HepG2 (cell line): ENCODE data around the gene SPOP. TPM values are rescaled to one million over a fixed set of nuclear protein-coding genes. Genes with fewer than 3 reads are reported as not detected.

Experiments
- ETS1 ChIP-seq: sonication (generic); formaldehyde crosslinking; IDR thresholded peaks from 2 replicates; pipeline ENCODE4 v1.4.0; 2020; ENCODE audit warnings: missing genetic modification reagents
- GABPB1 ChIP-seq: IDR thresholded peaks from 2 replicates; pipeline ENCODE4 v1.6.1; 2016; ENCODE audit warnings: mild to moderate bottlenecking, missing genetic modification reagents, moderate library complexity, missing compliant biosample characterization
- HIC2 ChIP-seq: sonication (generic); formaldehyde crosslinking; IDR thresholded peaks from 2 replicates; pipeline ENCODE4 v1.9.0; 2022; ENCODE audit warnings: low read depth, missing genetic modification reagents
- HIVEP1 ChIP-seq: sonication (generic); formaldehyde crosslinking; IDR thresholded peaks from 2 replicates; pipeline ENCODE4 v1.4.0; 2020; ENCODE audit warnings: mild to moderate bottlenecking, missing genetic modification reagents
- HMG20B ChIP-seq: conservative IDR thresholded peaks from 2 replicates; pipeline ENCODE4 v1.6.1; 2016; ENCODE audit warnings: missing genetic modification reagents, missing compliant biosample characterization
- IKZF5 ChIP-seq: IDR thresholded peaks from 2 replicates; pipeline ENCODE4 v1.6.1; 2018; ENCODE audit warnings: missing genetic modification reagents, mild to moderate bottlenecking, missing compliant biosample characterization
- KAT2B ChIP-seq: fragments of 150-350 bp; IDR thresholded peaks from 2 replicates; pipeline ENCODE4 v1.6.1; 2014; ENCODE audit warnings: low read depth, low read length, borderline replicate concordance
- KDM4B ChIP-seq: sonication (generic); formaldehyde crosslinking; IDR thresholded peaks from 2 replicates; pipeline ENCODE4 v1.4.0; 2020; ENCODE audit warnings: missing genetic modification reagents
- KLF9 ChIP-seq: IDR thresholded peaks from 2 replicates; pipeline ENCODE4 v1.6.1; 2016; ENCODE audit warnings: low read depth
- MLXIP ChIP-seq: sonication (generic); formaldehyde crosslinking; IDR thresholded peaks from 2 replicates; pipeline ENCODE4 v1.9.0; 2021; ENCODE audit warnings: missing genetic modification reagents, borderline replicate concordance
- PHF5A ChIP-seq: IDR thresholded peaks from one replicate; pipeline ENCODE4 v1.6.1; 2018; ENCODE audit warnings: low read depth, missing genetic modification reagents; ENCODE audit not compliant: unreplicated experiment
- RBM22 ChIP-seq: fragments of 200-400 bp; formaldehyde crosslinking; optimal IDR thresholded peaks from 2 replicates; pipeline ENCODE3; 2017; ENCODE audit warnings: mild to moderate bottlenecking, low read length, moderate library complexity
- RBM39 ChIP-seq: fragments of 200-400 bp; formaldehyde crosslinking; IDR thresholded peaks from one replicate; pipeline ENCODE4 v1.6.1; 2018; ENCODE audit warnings: antibody characterized with exemption, mild to moderate bottlenecking, low read depth, low read length; ENCODE audit not compliant: poor library complexity, severe bottlenecking
- SMARCE1 ChIP-seq: fragments of 450-650 bp; IDR thresholded peaks from 2 replicates; pipeline ENCODE4 v1.6.1; 2017; ENCODE audit warnings: borderline replicate concordance
- SP140L ChIP-seq: sonication (generic); formaldehyde crosslinking; IDR thresholded peaks from 2 replicates; pipeline ENCODE4 v1.4.0; 2020; ENCODE audit warnings: missing genetic modification reagents, borderline replicate concordance
- TBX2 ChIP-seq: sonication (generic); formaldehyde crosslinking; IDR thresholded peaks from 2 replicates; pipeline ENCODE4 v1.5.0; 2020; ENCODE audit warnings: missing genetic modification reagents, mild to moderate bottlenecking, borderline replicate concordance
- ZBTB3 ChIP-seq: sonication (generic); formaldehyde crosslinking; IDR thresholded peaks from 2 replicates; pipeline ENCODE4 v1.4.0; 2020; ENCODE audit warnings: low read depth, mild to moderate bottlenecking, moderate library complexity, missing genetic modification reagents, borderline replicate concordance
- ZKSCAN1 ChIP-seq: fragments of 150-350 bp; IDR thresholded peaks from 2 replicates; pipeline ENCODE4 v1.6.1; 2014; ENCODE audit warnings: low read length
- ZNF232 ChIP-seq: sonication (generic); formaldehyde crosslinking; IDR thresholded peaks from 2 replicates; pipeline ENCODE4 v1.4.0; 2020; ENCODE audit warnings: missing genetic modification reagents, borderline replicate concordance
- ZNF382 ChIP-seq: sonication (generic); formaldehyde crosslinking; IDR thresholded peaks from 2 replicates; pipeline ENCODE4 v1.5.0; 2020; ENCODE audit warnings: missing genetic modification reagents, mild to moderate bottlenecking, borderline replicate concordance
- ZNF672 ChIP-seq: sonication (generic); formaldehyde crosslinking; IDR thresholded peaks from 2 replicates; pipeline ENCODE4 v1.8.1; 2022; ENCODE audit warnings: missing genetic modification reagents
- ZNF772 ChIP-seq: sonication (generic); formaldehyde crosslinking; IDR thresholded peaks from 2 replicates; pipeline ENCODE4 v1.5.0; 2020; ENCODE audit warnings: mild to moderate bottlenecking, missing genetic modification reagents
- polyA plus RNA-seq, 8 experiments: library from polyadenylated mRNA; depleted of rRNA in 3 of 8; stranded (reverse) in 7 of 8; unstranded in 1 of 8; fragments of >200 nt; fragmentation: Illumina TruSeq in 4 of 8; extraction: Trizol in 4 of 8; gene quantifications; 2 replicates each; pipeline versions ENCODE4 v1.2.1 to v1.2.3, GENCODE V29; 2011 to 2016; ENCODE audit warnings: low read depth in 4 of 8, missing spikeins in 1 of 8, mixed read lengths in 1 of 8; ENCODE audit not compliant: insufficient read depth in 1 of 8
- total RNA-seq, 5 experiments: library from RNA; depleted of rRNA; stranded (reverse); fragments of >200 nt; fragmentation: Illumina TruSeq; extraction: Trizol; gene quantifications; 2 replicates each; pipeline ENCODE4 v1.2.3, GENCODE V29; 2016; ENCODE audit warnings: low read depth in 1 of 5

Gene SPOP
- total and polyA plus RNA-seq, 2 of the 13 experiments (the other 11 are each of a cell fraction or from before 2014, with no cell fraction given) = 52.8 to 60.8 TPM

- no peak for TF ChIP-seq MLXIP
- peak; percentile 89 for TF ChIP-seq IKZF5 (CRISPR knock-in tag)
- TF ChIP-seq SMARCE1 = no peak
- no peak for TF ChIP-seq ZBTB3
- TF ChIP-seq ZNF382 (CRISPR knock-in tag) = no peak
- no peak for TF ChIP-seq ZNF672 (CRISPR knock-in tag)
- TF ChIP-seq GABPB1 (CRISPR knock-in tag) = peak; percentile 85
- TF ChIP-seq RBM22 = peak; percentile 77
- TF ChIP-seq KDM4B (CRISPR knock-in tag) = 0 out of 2 replicates have a peak, but pooled peaks have one; percentile 63
- peak; percentile 97 for TF ChIP-seq PHF5A (CRISPR knock-in tag)
- peak; percentile 69; the same call in 1 of the 2 replicates for TF ChIP-seq HIC2 (CRISPR knock-in tag)
- peak; percentile 49; the same call in 1 of the 2 replicates for TF ChIP-seq HMG20B (CRISPR knock-in tag)
- no peak; the same call in 1 of the 2 replicates for TF ChIP-seq ZNF232 (CRISPR knock-in tag)
- TF ChIP-seq ZKSCAN1 = 0 out of 2 replicates have a peak, but pooled peaks have one; percentile 67
- peak; percentile 91 for TF ChIP-seq RBM39
- TF ChIP-seq SP140L = peak; percentile 93; the same call in 1 of the 2 replicates
- peak; percentile 33; the same call in 1 of the 2 replicates for TF ChIP-seq ZNF772 (CRISPR knock-in tag)
- peak; percentile 75 for TF ChIP-seq HIVEP1 (CRISPR knock-in tag)
- TF ChIP-seq KAT2B = 0 out of 2 replicates have a peak, but pooled peaks have one; percentile 17
- TF ChIP-seq TBX2 = peak; percentile 85
- no peak for TF ChIP-seq ETS1 (CRISPR knock-in tag)
- peak; percentile 75 for TF ChIP-seq KLF9
These were observed 30.0 kb upstream of the SPOP start, which contains the start of gene SLC35B1 (continued) for GRCh38 chr17:49707608-49708514.
